ENCODE data around the gene ZNF318. TPM values are rescaled to one million over a fixed set of nuclear protein-coding genes. Genes with fewer than 3 reads are reported as not detected.

ZNF318 gene
- total RNA-seq, 6 experiments from 2014 or later = 8.8 to 13.3 (median 9.1) TPM

DNA sequence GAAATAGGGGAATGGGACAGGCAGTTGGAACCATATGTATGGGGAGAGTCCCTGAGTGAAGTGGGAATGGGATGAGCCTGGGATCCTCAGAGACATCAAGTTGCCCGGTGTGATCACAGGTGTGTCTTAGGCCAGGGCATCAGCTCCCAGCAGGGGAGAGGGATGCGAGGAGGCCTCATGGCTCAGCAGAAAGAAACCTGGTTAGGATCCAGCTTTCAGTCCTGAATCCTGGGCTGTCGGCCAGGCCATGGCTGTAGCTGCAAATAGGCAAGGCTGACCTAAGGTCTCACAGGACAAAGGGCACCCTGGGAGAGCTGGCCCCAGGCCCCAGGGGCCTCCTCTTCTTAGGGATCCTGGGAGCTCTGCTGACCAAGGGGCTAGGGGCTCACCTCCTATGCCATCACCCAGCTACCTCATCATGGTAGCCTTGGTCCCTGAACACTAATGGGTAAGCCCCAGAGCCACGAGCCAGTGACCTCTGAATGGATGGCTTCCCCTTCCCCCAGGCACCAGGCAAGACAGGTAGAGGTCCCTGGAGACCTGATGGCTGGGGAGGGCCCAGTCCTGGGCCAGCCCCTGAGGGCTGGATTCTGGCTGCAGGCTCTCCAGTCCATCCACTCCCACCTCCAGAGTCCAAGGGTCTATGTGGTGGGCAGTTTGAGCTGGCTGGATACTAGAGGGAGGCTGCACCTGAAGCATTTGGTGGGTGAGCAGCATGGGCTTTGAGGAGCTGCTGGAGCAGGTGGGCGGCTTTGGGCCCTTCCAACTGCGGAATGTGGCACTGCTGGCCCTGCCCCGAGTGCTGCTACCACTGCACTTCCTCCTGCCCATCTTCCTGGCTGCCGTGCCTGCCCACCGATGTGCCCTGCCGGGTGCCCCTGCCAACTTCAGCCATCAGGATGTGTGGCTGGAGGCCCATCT lies 71.5 kb downstream of the ZNF318 start, which contains the start of gene SLC22A7:
SLC22A7 (plus strand) TSS at position 617 of the 921 bp plus-strand sequence; CDS start at position 716, 99 bp downstream.
- H3K27me3 ChIP-seq = no peaks in the 10 kb centered on the region
- 45% methylated on average over 2 of the region's 10 CpGs for WGBS (ENCODE audit: insufficient coverage, low coverage, low lambda C conversion rate, missing lambda C conversion rate)
- peak; percentile 83 for TF ChIP-seq POLR2A (IDR thresholded peaks at IDR 0.05)
- TF ChIP-seq, protein P1, sequence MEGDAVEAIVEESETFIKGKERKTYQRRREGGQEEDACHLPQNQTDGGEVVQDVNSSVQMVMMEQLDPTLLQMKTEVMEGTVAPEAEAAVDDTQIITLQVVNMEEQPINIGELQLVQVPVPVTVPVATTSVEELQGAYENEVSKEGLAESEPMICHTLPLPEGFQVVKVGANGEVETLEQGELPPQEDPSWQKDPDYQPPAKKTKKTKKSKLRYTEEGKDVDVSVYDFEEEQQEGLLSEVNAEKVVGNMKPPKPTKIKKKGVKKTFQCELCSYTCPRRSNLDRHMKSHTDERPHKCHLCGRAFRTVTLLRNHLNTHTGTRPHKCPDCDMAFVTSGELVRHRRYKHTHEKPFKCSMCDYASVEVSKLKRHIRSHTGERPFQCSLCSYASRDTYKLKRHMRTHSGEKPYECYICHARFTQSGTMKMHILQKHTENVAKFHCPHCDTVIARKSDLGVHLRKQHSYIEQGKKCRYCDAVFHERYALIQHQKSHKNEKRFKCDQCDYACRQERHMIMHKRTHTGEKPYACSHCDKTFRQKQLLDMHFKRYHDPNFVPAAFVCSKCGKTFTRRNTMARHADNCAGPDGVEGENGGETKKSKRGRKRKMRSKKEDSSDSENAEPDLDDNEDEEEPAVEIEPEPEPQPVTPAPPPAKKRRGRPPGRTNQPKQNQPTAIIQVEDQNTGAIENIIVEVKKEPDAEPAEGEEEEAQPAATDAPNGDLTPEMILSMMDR (IDR thresholded peaks at IDR 0.05) = no peak
- H3K27ac ChIP-seq = peak within 1 kb of the TSS; percentile 73 to 81 (median 75)
- H3K4me3 ChIP-seq = peak within 1 kb of the TSS; percentile 66 to 99 (median 90)
- ATAC-seq (peak; percentile 80 to 94 (median 88)), DNase-seq (peak; percentile 91 to 96 (median 94))
- H3K4me1 ChIP-seq = peaks cover 0 to 36% (median 10%) of the 10 kb centered on the region in 4 donors
- intact Hi-C loops (cut with DNase I) = no loop called here
- H3K9me3 ChIP-seq = no peaks in the 10 kb centered on the region
- H3K36me3 ChIP-seq = peaks cover 0 to 34% (median 10%) of the 10 kb centered on the region in 4 donors

DNA sequence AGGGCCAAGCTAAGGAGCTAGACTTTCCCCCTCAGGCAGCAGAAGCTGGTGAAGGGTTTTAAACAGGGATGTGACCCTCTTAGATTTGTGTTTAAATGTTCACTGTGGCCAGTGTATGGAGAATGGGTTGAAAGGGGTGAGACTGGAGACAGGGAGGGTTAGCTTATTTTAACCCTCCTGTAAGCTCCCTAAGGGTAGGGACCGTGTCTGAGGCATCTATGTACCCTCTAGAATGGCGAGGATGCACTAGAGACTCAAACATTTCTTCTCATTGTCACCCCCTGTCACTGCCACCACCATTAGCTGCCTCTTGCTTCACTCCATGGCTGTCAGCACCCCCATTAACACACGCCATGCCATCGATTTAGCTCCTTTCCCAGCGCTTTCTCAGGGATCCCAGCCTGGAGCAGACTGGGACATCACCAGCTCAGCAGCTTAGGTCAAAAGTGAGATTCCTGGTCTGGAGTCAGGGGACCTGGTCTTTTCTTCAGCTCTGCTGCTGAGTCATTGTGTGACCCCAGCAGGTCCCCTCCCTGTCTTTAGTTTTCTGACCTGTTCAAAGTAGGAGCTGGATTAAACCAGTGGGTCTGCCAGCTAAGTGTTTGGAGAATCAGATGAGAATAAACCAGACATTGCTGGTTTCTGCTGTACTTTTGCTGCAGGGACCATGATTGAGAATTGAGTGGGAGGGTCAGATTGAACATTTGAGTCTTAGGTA lies 72.5 kb downstream of the ZNF318 start:
- no peaks in the 10 kb centered on the region for H3K27me3 ChIP-seq
- 89% methylated on average over 3 of the region's 5 CpGs for WGBS (ENCODE audit: insufficient coverage, low coverage, low lambda C conversion rate, missing lambda C conversion rate)
- peaks cover 0 to 31% (median 10%) of the 10 kb centered on the region in 4 donors for H3K4me1 ChIP-seq
- ATAC-seq = no peak
- intact Hi-C loops (cut with DNase I) = no loop called here
- DNase-seq = no peak
- TF ChIP-seq, protein P1 (IDR thresholded peaks at IDR 0.05) = no peak
- no peak for TF ChIP-seq POLR2A (IDR thresholded peaks at IDR 0.05)
- H3K36me3 ChIP-seq = peaks cover 0 to 24% (median 5%) of the 10 kb centered on the region in 4 donors
- peak overlapping the region in 2 of 3 donors; percentile 38 to 81 for H3K27ac ChIP-seq
- H3K4me3 ChIP-seq = no peak overlapping the region
- H3K9me3 ChIP-seq = no peaks in the 10 kb centered on the region

DNA sequence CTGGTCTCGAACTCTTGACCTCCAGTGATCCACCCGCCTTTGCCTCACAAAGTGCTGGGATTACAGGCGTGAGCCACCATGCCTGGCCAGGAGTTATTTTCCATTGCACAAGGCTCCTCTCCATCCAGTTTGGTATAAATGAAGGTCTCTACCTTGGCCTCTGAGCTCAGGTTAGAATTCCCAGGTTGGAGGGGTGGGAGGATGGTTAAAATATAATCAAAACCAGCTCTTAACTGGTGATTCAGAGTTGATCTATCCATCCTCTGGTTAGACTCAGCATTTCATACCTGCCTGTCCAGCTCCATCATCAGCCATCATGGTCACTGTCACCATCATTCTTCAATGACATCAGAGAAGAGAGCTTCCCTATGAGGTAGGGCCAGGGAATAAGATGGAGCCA lies 74.0 kb downstream of the ZNF318 start:
- ATAC-seq (no peak), DNase-seq (no peak)
- intact Hi-C loops (cut with DNase I) = no loop called here
- Histone ChIP-seq H3K4me1 (peaks cover 0 to 28% (median 10%) of the 10 kb centered on the region in 4 donors), H3K27me3 (no peaks in the 10 kb centered on the region), H3K27ac (no peak overlapping the region), H3K4me3 (no peak overlapping the region), H3K36me3 (peaks cover 0 to 9% (median 0%) of the 10 kb centered on the region in 4 donors), H3K9me3 (no peaks in the 10 kb centered on the region)
- TF ChIP-seq, protein P1 (IDR thresholded peaks at IDR 0.05) = no peak
- TF ChIP-seq POLR2A (IDR thresholded peaks at IDR 0.05) = no peak
- WGBS (ENCODE audit: insufficient coverage, low coverage, low lambda C conversion rate, missing lambda C conversion rate) = 78% methylated on average over 3 of the region's 3 CpGs

DNA sequence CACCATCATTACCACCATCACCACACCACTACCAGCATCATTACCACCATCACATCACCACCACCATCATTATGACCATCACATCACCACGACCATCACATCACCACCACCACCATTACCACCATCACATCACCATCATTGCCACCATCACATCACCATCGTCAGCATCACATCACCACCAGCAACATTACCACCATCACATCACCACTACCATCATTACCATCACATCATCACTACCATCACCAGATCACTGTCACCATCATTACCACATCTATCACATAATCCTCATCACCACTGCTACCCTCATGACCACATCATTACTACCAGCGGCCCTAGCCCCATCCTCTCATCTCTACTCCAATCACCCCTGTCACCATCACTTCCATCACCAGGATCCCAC lies 74.9 kb downstream of the ZNF318 start:
- Histone ChIP-seq H3K4me3 (no peak overlapping the region), H3K27ac (no peak overlapping the region), H3K9me3 (no peaks in the 10 kb centered on the region), H3K4me1 (peaks cover 0 to 22% (median 11%) of the 10 kb centered on the region in 4 donors), H3K36me3 (no peaks in the 10 kb centered on the region), H3K27me3 (no peaks in the 10 kb centered on the region)
- intact Hi-C loops (cut with DNase I) = no loop called here
- whole genome bisulfite sequencing (ENCODE audit: insufficient coverage, low coverage, low lambda C conversion rate, missing lambda C conversion rate) = 93% methylated on average over 3 of the region's 3 CpGs
- DNase-seq = no peak
- ATAC-seq = no peak
- TF ChIP-seq POLR2A (IDR thresholded peaks at IDR 0.05) = no peak
- TF ChIP-seq, protein P1 (IDR thresholded peaks at IDR 0.05) = no peak
